GM12892 (cell line): Measurements from ENCODE around the gene PHF21A.

Source experiments
- POLR2A ChIP-seq: IDR thresholded peaks from 2 replicates; pipeline ENCODE4 v1.6.1; 2011; ENCODE audit warnings: low read depth, low read length, control low read depth
- TAF1 ChIP-seq: IDR thresholded peaks from 2 replicates; pipeline ENCODE4 v1.6.1; 2011; ENCODE audit warnings: low read depth, mild to moderate bottlenecking, control low read depth, low read length, borderline replicate concordance

DNA sequence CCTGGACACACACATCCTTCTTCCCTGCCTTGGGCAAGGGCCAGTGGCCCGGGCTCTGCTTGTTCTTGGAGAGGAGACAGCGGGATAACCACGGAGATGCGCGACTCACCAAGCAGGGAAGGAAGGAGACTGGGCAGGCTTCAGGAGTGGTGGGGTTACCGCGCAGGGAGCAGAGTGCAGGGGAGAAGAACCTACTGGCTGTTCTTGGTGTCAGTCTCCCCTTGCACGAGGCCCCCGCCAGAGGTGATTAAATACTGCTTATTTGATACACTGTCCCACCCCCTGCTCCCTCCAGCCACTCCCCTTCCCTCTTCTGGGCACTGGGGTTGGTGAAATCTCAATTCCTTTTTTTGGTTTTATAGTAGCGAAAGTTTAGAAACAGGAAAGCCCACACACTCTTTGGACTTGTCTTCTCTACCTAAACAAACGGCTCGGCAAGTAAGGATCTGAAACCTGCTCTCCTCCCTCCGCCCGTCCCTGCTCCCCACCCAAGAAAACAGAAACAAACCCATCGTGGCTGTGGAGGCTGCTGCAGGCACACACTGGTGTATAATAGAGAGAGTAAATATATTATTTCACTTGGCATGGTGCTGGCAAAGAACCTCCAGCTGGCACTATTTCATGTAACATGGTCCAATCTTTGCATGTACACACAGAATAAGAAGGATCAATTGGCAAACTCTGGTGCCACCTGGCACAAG is 188.0 kb downstream of the PHF21A start:
- TF ChIP-seq TAF1 = no peak
- TF ChIP-seq POLR2A = no peak
